GM21786 (cell line): ENCODE data around the gene FBXL20.
"Not testable (repeated sequence)": the region's sequence is repeated elsewhere in the genome, so short reads cannot be mapped to it uniquely, and the experiment has no call there.

ENCODE experiments used
- ATAC-seq: cut with Tn5 transposase; IDR thresholded peaks from one replicate; pipeline ENCODE4 v1.9.1; 2021; ENCODE audit not compliant: unreplicated experiment

Gene FBXL20

GRCh38 chr17:39261286-39261685 lies 140.1 kb downstream of the FBXL20 start:
- ATAC-seq, result no peak

GRCh38 chr17:39252788-39253460 lies 148.5 kb downstream of the FBXL20 start:
- no peak for ATAC-seq

- ATAC-seq, result no peak
Measured at GRCh38 chr17:39251997-39252396, 149.4 kb downstream of the FBXL20 start.

GRCh38 chr17:39250076-39250475 lies 151.3 kb downstream of the FBXL20 start:
- ATAC-seq, result not testable (repeated sequence)

- ATAC-seq, result no peak
Measured at GRCh38 chr17:39246274-39246673, 155.2 kb downstream of the FBXL20 start.

GRCh38 chr17:39244600-39245570 lies 156.5 kb downstream of the FBXL20 start:
- ATAC-seq, result no peak

GRCh38 chr17:39244016-39244599 lies 157.3 kb downstream of the FBXL20 start:
- no peak for ATAC-seq

GRCh38 chr17:39243155-39243554 lies 158.3 kb downstream of the FBXL20 start:
- no peak for ATAC-seq

- no peak for ATAC-seq
Measured at GRCh38 chr17:39240631-39241030, 160.8 kb downstream of the FBXL20 start.

GRCh38 chr17:39239640-39240314 lies 161.6 kb downstream of the FBXL20 start:
- ATAC-seq, result no peak

GRCh38 chr17:39238311-39238972 lies 163.0 kb downstream of the FBXL20 start:
- ATAC-seq, result no peak

- ATAC-seq, result no peak
Measured at GRCh38 chr17:39237586-39237985, 163.8 kb downstream of the FBXL20 start.

- no peak for ATAC-seq
Measured at GRCh38 chr17:39236981-39237441, 164.4 kb downstream of the FBXL20 start.

GRCh38 chr17:39236450-39236927 lies 164.9 kb downstream of the FBXL20 start:
- ATAC-seq, result no peak

- no peak for ATAC-seq
Measured at GRCh38 chr17:39235555-39236449, 165.6 kb downstream of the FBXL20 start.

- no peak for ATAC-seq
Measured at GRCh38 chr17:39231591-39232551, 169.6 kb downstream of the FBXL20 start.

GRCh38 chr17:39231091-39231561 lies 170.3 kb downstream of the FBXL20 start:
- no peak for ATAC-seq

GRCh38 chr17:39230361-39230760 lies 171.1 kb downstream of the FBXL20 start:
- ATAC-seq, result no peak
